Measurements from ENCODE around the gene RIOX2. TPM values are rescaled to one million over a fixed set of nuclear protein-coding genes. Genes with fewer than 3 reads are reported as not detected.
A peak's percentile ranks its signal among the peaks of the same experiment; 100 is the strongest.

Gene RIOX2
- total RNA-seq, 4 donors from 2014 or later: 61.6 to 109 (median 89.9) TPM

DNA sequence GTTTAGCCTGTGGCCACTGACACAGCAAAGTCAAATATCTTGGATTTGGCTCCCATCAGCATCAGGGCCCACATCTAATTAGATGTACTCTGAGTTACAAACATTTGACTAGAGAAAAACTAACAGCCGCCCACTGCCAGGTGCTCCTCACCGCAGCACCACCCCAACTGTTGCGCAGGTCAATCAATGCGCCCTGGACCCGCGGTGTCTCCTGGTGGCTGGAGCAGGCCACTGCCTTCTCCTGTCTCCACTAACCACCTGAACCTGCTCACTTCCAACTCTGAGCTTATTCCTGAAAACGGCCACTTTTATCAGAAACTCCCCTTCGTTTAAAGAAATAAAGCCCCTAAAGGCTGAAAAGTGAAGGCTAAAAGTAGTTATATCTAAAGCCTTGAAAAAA, 4.3 kb downstream of the RIOX2 start:
- no peaks in the 10 kb centered on the region for H3K27me3 ChIP-seq
- H3K36me3 ChIP-seq: no peaks in the 10 kb centered on the region
- no peak overlapping the region for H3K4me3 ChIP-seq (replicated peaks in 1 of 3)
- DNase-seq: no peak
- intact Hi-C loops (cut with DNase I): no loop called here
- TF ChIP-seq POLR2A (IDR thresholded peaks at IDR 0.05): no peak
- TF ChIP-seq, protein P1, sequence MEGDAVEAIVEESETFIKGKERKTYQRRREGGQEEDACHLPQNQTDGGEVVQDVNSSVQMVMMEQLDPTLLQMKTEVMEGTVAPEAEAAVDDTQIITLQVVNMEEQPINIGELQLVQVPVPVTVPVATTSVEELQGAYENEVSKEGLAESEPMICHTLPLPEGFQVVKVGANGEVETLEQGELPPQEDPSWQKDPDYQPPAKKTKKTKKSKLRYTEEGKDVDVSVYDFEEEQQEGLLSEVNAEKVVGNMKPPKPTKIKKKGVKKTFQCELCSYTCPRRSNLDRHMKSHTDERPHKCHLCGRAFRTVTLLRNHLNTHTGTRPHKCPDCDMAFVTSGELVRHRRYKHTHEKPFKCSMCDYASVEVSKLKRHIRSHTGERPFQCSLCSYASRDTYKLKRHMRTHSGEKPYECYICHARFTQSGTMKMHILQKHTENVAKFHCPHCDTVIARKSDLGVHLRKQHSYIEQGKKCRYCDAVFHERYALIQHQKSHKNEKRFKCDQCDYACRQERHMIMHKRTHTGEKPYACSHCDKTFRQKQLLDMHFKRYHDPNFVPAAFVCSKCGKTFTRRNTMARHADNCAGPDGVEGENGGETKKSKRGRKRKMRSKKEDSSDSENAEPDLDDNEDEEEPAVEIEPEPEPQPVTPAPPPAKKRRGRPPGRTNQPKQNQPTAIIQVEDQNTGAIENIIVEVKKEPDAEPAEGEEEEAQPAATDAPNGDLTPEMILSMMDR (IDR thresholded peaks at IDR 0.05): peak in 1 of 6 experiments; percentile 4
- peak overlapping the region; percentile 68 to 97 (median 71) for H3K27ac ChIP-seq
- no peaks in the 10 kb centered on the region for H3K9me3 ChIP-seq
- peaks cover 43 to 69% of the 10 kb centered on the region in 2 donors for H3K4me1 ChIP-seq
- WGBS, 2 donors: 96 to 97% methylated on average over 8 of the region's 8 CpGs

DNA sequence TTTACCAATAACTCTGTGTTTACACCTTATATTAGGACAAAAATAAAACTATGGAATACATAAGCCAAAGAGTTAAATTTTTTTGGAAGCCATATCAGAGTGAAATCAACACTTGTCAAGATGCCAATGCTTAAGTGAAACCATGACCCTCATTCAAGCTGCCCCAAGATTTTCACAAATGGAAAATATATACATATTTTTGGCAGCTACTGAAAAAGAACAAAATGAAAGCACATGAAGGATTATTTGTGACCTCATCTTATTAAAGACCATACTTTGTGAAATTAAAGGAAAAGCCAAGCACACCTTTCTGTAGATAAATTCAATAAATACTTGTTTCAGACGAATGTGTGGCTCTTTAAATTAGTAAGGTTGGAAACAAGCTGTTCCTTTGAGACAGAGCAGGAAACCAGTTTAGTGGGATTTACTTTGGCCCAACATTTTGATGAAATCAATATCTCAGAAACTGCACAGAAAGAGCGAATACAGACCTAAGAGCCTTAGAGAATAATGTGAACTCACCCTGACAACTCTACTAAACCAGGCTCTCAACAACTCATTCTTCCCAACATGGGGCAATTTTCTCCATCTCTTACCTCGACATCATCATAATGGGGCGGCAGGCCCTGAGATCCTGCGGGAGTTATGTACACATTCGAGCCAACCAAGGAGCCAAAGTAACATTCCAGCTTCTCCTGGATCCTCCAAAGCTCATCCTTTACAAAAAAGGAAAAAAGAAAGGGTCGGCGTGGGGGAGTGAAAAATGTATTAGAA, 11.1 kb downstream of the RIOX2 start:
- TF ChIP-seq POLR2A (IDR thresholded peaks at IDR 0.05): no peak
- TF ChIP-seq, protein P1 (IDR thresholded peaks at IDR 0.05): no peak
- H3K27ac ChIP-seq: peak overlapping the region; percentile 31 to 97 (median 46)
- 73 to 76% methylated on average over 8 of the region's 8 CpGs for WGBS, 2 donors
- no peak for DNase-seq
- H3K4me3 ChIP-seq (replicated peaks in 1 of 3): no peak overlapping the region
- H3K27me3 ChIP-seq: no peaks in the 10 kb centered on the region
- H3K4me1 ChIP-seq: peaks cover 62 to 72% of the 10 kb centered on the region in 2 donors
- H3K36me3 ChIP-seq: no peaks in the 10 kb centered on the region
- intact Hi-C loops (cut with DNase I): no loop called here
- H3K9me3 ChIP-seq: no peaks in the 10 kb centered on the region

DNA sequence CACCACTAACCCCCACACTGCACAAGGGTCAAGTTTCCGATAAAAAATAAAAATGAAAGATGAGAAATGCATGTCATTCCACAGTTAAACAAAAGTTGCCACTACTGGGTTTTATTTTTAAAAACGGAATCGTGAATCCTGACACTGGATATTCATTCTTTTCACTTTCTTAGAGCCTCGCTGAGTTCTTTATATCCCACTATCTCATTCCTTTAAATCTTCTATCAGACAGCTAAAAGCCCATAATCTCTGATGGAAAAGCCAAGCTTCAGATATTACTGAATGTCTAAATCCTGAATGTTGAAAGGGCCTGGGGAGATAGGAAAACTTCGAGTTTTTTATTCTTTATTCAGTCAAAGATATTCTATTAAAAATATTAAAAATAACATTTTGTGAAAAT, 11.7 kb downstream of the RIOX2 start:
- H3K4me1 ChIP-seq: peaks cover 58 to 69% of the 10 kb centered on the region in 2 donors
- no peaks in the 10 kb centered on the region for H3K36me3 ChIP-seq
- WGBS, 2 donors: 86 to 88% methylated on average over 5 of the region's 5 CpGs
- H3K4me3 ChIP-seq (replicated peaks in 1 of 3): no peak overlapping the region
- H3K9me3 ChIP-seq: no peaks in the 10 kb centered on the region
- H3K27me3 ChIP-seq: no peaks in the 10 kb centered on the region
- no peak for TF ChIP-seq POLR2A (IDR thresholded peaks at IDR 0.05)
- TF ChIP-seq, protein P1 (IDR thresholded peaks at IDR 0.05): no peak
- intact Hi-C loops (cut with DNase I): no loop called here
- H3K27ac ChIP-seq: peak overlapping the region; percentile 16 to 97 (median 31)
- DNase-seq: no peak

DNA sequence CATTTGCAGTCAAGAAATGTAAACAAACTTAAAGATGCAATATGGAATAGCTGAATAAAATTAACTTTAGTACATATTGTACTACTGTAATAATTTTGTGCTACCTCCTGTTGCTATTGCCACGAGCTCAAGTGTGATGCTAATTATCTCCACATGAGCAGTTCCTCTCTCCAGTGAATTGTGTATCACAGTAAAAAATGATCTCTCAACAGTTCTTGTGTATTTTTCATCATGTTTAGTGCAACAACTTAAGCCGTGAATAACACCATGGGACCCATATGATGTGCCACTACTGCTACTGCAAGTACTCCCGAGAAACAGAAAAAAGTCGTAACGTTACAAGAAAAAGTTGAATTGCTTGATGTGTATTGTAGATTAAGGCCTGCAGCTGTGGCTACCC, 12.4 kb downstream of the RIOX2 start:
- Histone ChIP-seq H3K27me3 (no peaks in the 10 kb centered on the region), H3K4me3 (replicated peaks in 1 of 3) (no peak overlapping the region), H3K36me3 (no peaks in the 10 kb centered on the region), H3K9me3 (no peaks in the 10 kb centered on the region), H3K4me1 (peaks cover 58 to 69% of the 10 kb centered on the region in 2 donors), H3K27ac (peak overlapping the region; percentile 16 to 97 (median 31))
- TF ChIP-seq POLR2A (IDR thresholded peaks at IDR 0.05): no peak
- TF ChIP-seq, protein P1 (IDR thresholded peaks at IDR 0.05): no peak
- WGBS, 2 donors: 74 to 83% methylated on average over 5 of the region's 5 CpGs
- intact Hi-C loops (cut with DNase I): no loop called here
- DNase-seq: no peak

DNA sequence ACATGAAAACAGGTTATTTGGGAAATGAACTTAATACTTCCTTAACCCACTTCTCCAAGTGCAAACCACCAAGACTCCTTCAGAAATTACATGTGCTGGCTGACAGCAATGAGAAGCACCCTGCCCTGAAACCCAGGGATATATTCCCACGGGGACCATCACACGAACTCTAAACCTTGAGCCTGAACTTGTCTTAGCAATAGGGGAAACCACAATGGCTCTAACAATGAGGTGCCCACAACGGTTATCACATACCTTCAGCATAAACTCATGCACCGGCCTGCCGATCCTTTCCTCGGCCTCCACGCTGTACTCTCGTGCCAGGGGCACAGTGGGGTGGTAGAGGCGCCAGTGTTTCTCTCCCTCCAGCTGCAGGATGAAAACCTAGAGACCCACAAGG, 13.4 kb downstream of the RIOX2 start:
- intact Hi-C loops (cut with DNase I): no loop called here
- DNase-seq: no peak
- H3K27ac ChIP-seq: peak overlapping the region; percentile 61 to 85 (median 84)
- peaks cover 8 to 9% of the 10 kb centered on the region in 2 donors for H3K36me3 ChIP-seq
- no peaks in the 10 kb centered on the region for H3K9me3 ChIP-seq
- H3K4me3 ChIP-seq (replicated peaks in 1 of 3): no peak overlapping the region
- H3K4me1 ChIP-seq: peaks cover 56 to 64% of the 10 kb centered on the region in 2 donors
- no peaks in the 10 kb centered on the region for H3K27me3 ChIP-seq
- TF ChIP-seq POLR2A (IDR thresholded peaks at IDR 0.05): no peak
- TF ChIP-seq, protein P1 (IDR thresholded peaks at IDR 0.05): no peak
- 93 to 94% methylated on average over 9 of the region's 9 CpGs for WGBS, 2 donors
